Body of pancreas (tissue), 4 donors: ENCODE measurements around the gene NFATC4.

Experiments
- POLR2A ChIP-seq, 3 donors: fragments of 450-650 bp; IDR thresholded peaks; one replicate each; pipeline ENCODE4 v1.6.1; 2016; ENCODE audit warnings: antibody characterized with exemption in 3 of 3, mild to moderate bottlenecking in 2 of 3
- TF ChIP-seq, protein P1 (sequence below), 7 experiments: fragments of 450-650 bp in 4 of 7; fragments of 200-600 bp in 3 of 7; sonication (generic) in 3 of 7; IDR thresholded peaks; one replicate each; pipeline ENCODE4 v1.5.1; 2016 to 2019; ENCODE audit warnings: antibody characterized with exemption in 7 of 7

- TF ChIP-seq, protein P1, sequence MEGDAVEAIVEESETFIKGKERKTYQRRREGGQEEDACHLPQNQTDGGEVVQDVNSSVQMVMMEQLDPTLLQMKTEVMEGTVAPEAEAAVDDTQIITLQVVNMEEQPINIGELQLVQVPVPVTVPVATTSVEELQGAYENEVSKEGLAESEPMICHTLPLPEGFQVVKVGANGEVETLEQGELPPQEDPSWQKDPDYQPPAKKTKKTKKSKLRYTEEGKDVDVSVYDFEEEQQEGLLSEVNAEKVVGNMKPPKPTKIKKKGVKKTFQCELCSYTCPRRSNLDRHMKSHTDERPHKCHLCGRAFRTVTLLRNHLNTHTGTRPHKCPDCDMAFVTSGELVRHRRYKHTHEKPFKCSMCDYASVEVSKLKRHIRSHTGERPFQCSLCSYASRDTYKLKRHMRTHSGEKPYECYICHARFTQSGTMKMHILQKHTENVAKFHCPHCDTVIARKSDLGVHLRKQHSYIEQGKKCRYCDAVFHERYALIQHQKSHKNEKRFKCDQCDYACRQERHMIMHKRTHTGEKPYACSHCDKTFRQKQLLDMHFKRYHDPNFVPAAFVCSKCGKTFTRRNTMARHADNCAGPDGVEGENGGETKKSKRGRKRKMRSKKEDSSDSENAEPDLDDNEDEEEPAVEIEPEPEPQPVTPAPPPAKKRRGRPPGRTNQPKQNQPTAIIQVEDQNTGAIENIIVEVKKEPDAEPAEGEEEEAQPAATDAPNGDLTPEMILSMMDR (IDR thresholded peaks at IDR 0.05) = no peak
- no peak for TF ChIP-seq POLR2A (IDR thresholded peaks at IDR 0.05)
These were observed 20.6 kb downstream of the NFATC4 start for GRCh38 chr14:24388474-24389179.
